Trophoblast cell (in vitro differentiated cells and primary cell): Measurements from ENCODE around the gene OR52J3.

Source experiments
- DNase-seq, 2 donors: peaks; one replicate each; pipeline ENCODE4 v3.0.0-alpha.2; 2016
- H2AFZ ChIP-seq: 2 replicates; pipeline ENCODE4 v1.6.1; 2013; ENCODE audit warnings: low read length, moderate library complexity, mild to moderate bottlenecking; ENCODE audit not compliant: insufficient read depth, poor library complexity
- H2AK5ac ChIP-seq: 2 replicates; pipeline ENCODE4 v1.6.1; 2013; ENCODE audit warnings: mild to moderate bottlenecking, low read length
- H2BK120ac ChIP-seq: 2 replicates; pipeline ENCODE4 v1.6.1; 2013; ENCODE audit warnings: low read length, mild to moderate bottlenecking, moderate library complexity; ENCODE audit not compliant: insufficient read depth, poor library complexity
- H2BK12ac ChIP-seq: 2 replicates; pipeline ENCODE4 v1.6.1; 2013; ENCODE audit warnings: mild to moderate bottlenecking, low read length, moderate library complexity
- H2BK5ac ChIP-seq: 2 replicates; pipeline ENCODE4 v1.6.1; 2013; ENCODE audit warnings: low read length, low read depth, moderate library complexity, mild to moderate bottlenecking; ENCODE audit not compliant: poor library complexity
- H3K14ac ChIP-seq: 2 replicates; pipeline ENCODE4 v1.6.1; 2013; ENCODE audit warnings: mild to moderate bottlenecking, low read length
- H3K18ac ChIP-seq: 2 replicates; pipeline ENCODE4 v1.6.1; 2013; ENCODE audit warnings: mild to moderate bottlenecking, low read length
- H3K23ac ChIP-seq: 2 replicates; pipeline ENCODE4 v1.6.1; 2013; ENCODE audit warnings: low read length
- H3K27ac ChIP-seq: 2 replicates; pipeline ENCODE4 v1.5.1; 2013; ENCODE audit warnings: low read depth, mild to moderate bottlenecking, inconsistent platforms, low read length, moderate library complexity
- H3K27me3 ChIP-seq: 2 replicates; pipeline ENCODE4 v1.6.1; 2013; ENCODE audit warnings: inconsistent platforms, mild to moderate bottlenecking, low read length, moderate library complexity; ENCODE audit not compliant: insufficient read depth
- H3K36me3 ChIP-seq, 2 experiments: 1 replicate in 1 of 2; 2 replicates in 1 of 2; pipeline ENCODE4 v1.6.1; 2013; ENCODE audit warnings: low read length in 2 of 2, mild to moderate bottlenecking in 2 of 2, moderate library complexity in 1 of 2; ENCODE audit not compliant: insufficient read depth in 2 of 2, control insufficient read depth in 1 of 2
- H3K4ac ChIP-seq: 2 replicates; pipeline ENCODE4 v1.6.1; 2013; ENCODE audit warnings: low read depth, mild to moderate bottlenecking, low read length, moderate library complexity
- H3K4me1 ChIP-seq, 2 experiments: 1 replicate in 1 of 2; 2 replicates in 1 of 2; pipeline ENCODE4 v1.6.1; 2013; ENCODE audit warnings: low read length in 2 of 2, mild to moderate bottlenecking in 2 of 2, moderate library complexity in 1 of 2; ENCODE audit not compliant: insufficient read depth in 2 of 2, control insufficient read depth in 1 of 2
- H3K4me2 ChIP-seq: 2 replicates; pipeline ENCODE4 v1.6.1; 2013; ENCODE audit warnings: inconsistent platforms, mild to moderate bottlenecking, low read length, moderate library complexity
- H3K4me3 ChIP-seq: 2 replicates; pipeline ENCODE4 v1.5.1; 2013; ENCODE audit warnings: mild to moderate bottlenecking, low read depth, low read length, inconsistent platforms
- H3K79me1 ChIP-seq: one replicate; pipeline ENCODE4 v1.6.1; 2013; ENCODE audit warnings: low read length
- H3K79me2 ChIP-seq: 2 replicates; pipeline ENCODE4 v1.6.1; 2013; ENCODE audit warnings: low read length, mild to moderate bottlenecking; ENCODE audit not compliant: control insufficient read depth, insufficient read depth, poor library complexity
- H3K9ac ChIP-seq: 2 replicates; pipeline ENCODE4 v1.6.1; 2013; ENCODE audit warnings: mild to moderate bottlenecking, low read length
- H3K9me3 ChIP-seq: 2 replicates; pipeline ENCODE4 v1.6.1; 2013; ENCODE audit warnings: low read depth, mild to moderate bottlenecking, control low read depth, inconsistent platforms, low read length; ENCODE audit not compliant: insufficient read depth
- H4K12ac ChIP-seq: 2 replicates; pipeline ENCODE4 v1.6.1; 2013; ENCODE audit warnings: low read depth, mild to moderate bottlenecking, low read length, moderate library complexity
- H4K8ac ChIP-seq: 2 replicates; pipeline ENCODE4 v1.6.1; 2013; ENCODE audit warnings: low read depth, mild to moderate bottlenecking, low read length, moderate library complexity
- H4K91ac ChIP-seq: one replicate; pipeline ENCODE4 v1.6.1; 2013; ENCODE audit warnings: low read depth, mild to moderate bottlenecking, low read length, moderate library complexity
- WGBS: extraction: QIAGEN DNeasy Blood & Tissue Kit; methylation state at CpG from one replicate; pipeline ENCODE4 v1.1.7; 2013; ENCODE audit warnings: missing lambda C conversion rate; ENCODE audit not compliant: insufficient read length, insufficient coverage; ENCODE audit errors: extremely low coverage; 5-methylcytosine and 5-hydroxymethylcytosine counted together

The OR52J3 gene

DNA sequence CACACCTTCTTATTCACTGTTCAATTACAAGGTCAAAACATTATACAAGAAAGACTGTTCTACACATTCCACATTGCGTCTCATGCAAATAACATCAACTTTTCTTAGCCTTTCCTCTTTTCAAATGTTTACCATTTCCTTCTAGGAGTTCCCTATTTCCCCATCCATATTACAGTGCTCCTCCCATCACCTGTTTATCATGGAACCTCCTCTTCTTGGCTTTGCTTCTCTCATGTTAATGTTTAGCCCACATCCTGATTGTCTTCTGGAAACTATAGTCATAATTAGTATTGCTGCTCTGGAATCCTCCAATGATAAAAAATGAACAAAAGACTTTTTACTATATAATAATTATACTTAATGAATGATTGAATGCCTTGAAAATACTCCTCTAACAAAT, 44.3 kb downstream of the OR52J3 start:
- no peak overlapping the region for H2BK120ac ChIP-seq
- H3K79me2 ChIP-seq, result no peaks in the 10 kb centered on the region
- no peaks in the 10 kb centered on the region for H3K4me1 ChIP-seq

DNA sequence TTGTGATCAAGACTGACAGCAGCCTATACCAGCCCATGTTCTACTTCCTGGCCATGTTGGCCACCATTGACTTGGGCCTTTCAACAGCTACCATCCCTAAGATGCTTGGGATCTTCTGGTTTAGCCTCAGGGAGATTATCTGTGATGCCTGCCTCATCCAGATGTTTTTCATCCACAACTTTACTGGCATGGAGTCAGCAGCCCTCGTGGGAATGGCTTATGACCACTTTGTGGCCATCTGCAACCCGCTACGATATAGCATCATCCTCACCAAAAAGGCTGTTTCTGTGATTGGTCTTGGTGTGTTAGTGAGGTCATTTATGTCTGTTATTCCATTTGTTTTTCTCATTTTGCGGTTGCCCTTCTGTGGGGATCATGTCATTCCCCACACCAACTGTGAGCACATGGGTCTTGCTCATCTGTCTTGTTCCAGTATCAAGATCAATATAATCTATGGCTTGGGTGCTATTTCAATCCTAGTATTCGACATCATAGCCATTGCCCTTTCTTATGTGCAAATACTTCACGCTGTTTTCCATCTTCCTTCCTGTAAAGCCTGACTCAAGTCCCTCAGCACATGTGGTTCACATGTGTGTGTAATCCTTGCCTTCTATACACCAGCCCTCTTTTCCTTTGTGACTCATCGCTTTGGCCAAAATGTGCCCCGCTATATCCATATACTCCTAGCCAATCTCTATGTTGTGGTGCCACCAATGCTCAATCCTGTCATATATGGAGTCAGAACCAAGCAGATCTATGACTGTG, 46.7 kb downstream of the OR52J3 start:
- H3K79me1 ChIP-seq, result no peaks in the 10 kb centered on the region
- no peak overlapping the region for H3K4me2 ChIP-seq
- no peak for DNase-seq
- no peaks in the 10 kb centered on the region for H3K79me2 ChIP-seq
- no peaks in the 10 kb centered on the region for H3K4me1 ChIP-seq
- H2AFZ ChIP-seq, result no peak overlapping the region
- H2AK5ac ChIP-seq, result no peak overlapping the region
- no CpG with 5 or more reads among the region's 8 CpGs for WGBS
- H2BK5ac ChIP-seq, result no peak overlapping the region
- no peak overlapping the region for H4K12ac ChIP-seq
- H3K23ac ChIP-seq, result no peak overlapping the region
- H2BK120ac ChIP-seq, result no peak overlapping the region
- H3K9me3 ChIP-seq, result no peaks in the 10 kb centered on the region
- H3K9ac ChIP-seq, result no peak overlapping the region
- no peak overlapping the region for H3K18ac ChIP-seq
- H4K91ac ChIP-seq, result no peak overlapping the region
- no peak overlapping the region for H3K4me3 ChIP-seq
- no peak overlapping the region for H4K8ac ChIP-seq
- H2BK12ac ChIP-seq, result no peak overlapping the region
- H3K14ac ChIP-seq, result no peak overlapping the region
- no peaks in the 10 kb centered on the region for H3K27me3 ChIP-seq
- no peaks in the 10 kb centered on the region for H3K36me3 ChIP-seq
- H3K27ac ChIP-seq, result no peak overlapping the region
- no peak overlapping the region for H3K4ac ChIP-seq

More for the DNA sequence above, 44.3 kb downstream of the OR52J3 start:
- Histone ChIP-seq H2BK12ac (no peak overlapping the region), H2AFZ (no peak overlapping the region), H2AK5ac (no peak overlapping the region), H2BK5ac (no peak overlapping the region), H3K36me3 (no peaks in the 10 kb centered on the region), H3K4ac (no peak overlapping the region), H3K4me2 (no peak overlapping the region), H3K23ac (no peak overlapping the region), H4K12ac (no peak overlapping the region), H3K14ac (no peak overlapping the region), H4K91ac (no peak overlapping the region), H3K9ac (no peak overlapping the region), H4K8ac (no peak overlapping the region), H3K18ac (no peak overlapping the region), H3K27me3 (no peaks in the 10 kb centered on the region), H3K27ac (no peak overlapping the region), H3K9me3 (no peaks in the 10 kb centered on the region), H3K79me1 (no peaks in the 10 kb centered on the region), H3K4me3 (no peak overlapping the region)
- DNase-seq, result no peak
- WGBS, result no CpG with 5 or more reads among the region's 1 CpG

DNA sequence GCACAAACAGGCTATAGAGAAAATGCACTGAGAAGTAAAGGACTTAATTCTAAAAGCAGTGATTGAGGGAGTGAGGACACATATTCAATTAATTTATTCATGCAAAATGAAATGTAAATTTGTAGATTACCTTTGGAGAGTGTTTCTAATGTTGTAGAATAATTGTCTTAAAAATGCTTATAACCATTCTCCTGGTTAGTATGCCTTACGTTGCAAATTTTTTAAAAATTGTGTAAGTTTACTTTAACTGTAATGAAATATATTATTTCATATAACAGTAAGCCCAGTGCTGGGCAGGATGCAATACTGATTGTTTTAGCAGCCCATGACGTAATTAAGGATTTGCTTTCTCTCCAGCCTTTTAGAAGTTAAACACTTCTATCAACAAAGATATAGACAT, 49.7 kb downstream of the OR52J3 start:
- Histone ChIP-seq H2BK5ac (no peak overlapping the region), H3K4ac (no peak overlapping the region), H3K27ac (no peak overlapping the region), H2AFZ (no peak overlapping the region), H3K4me2 (no peak overlapping the region), H3K79me2 (no peaks in the 10 kb centered on the region), H3K23ac (no peak overlapping the region), H3K36me3 (no peaks in the 10 kb centered on the region), H3K14ac (no peak overlapping the region), H3K79me1 (no peaks in the 10 kb centered on the region), H4K12ac (no peak overlapping the region), H3K4me1 (no peaks in the 10 kb centered on the region), H2AK5ac (no peak overlapping the region), H4K8ac (no peak overlapping the region), H2BK12ac (no peak overlapping the region), H3K4me3 (no peak overlapping the region), H3K9me3 (no peaks in the 10 kb centered on the region), H3K27me3 (no peaks in the 10 kb centered on the region), H3K18ac (no peak overlapping the region), H2BK120ac (no peak overlapping the region), H4K91ac (no peak overlapping the region), H3K9ac (no peak overlapping the region)
- DNase-seq, result no peak
- no CpG with 5 or more reads among the region's 2 CpGs for WGBS
